GM12878 (cell line): ENCODE results near the gene REPS1. TPM values are rescaled to one million over a fixed set of nuclear protein-coding genes. Genes with fewer than 3 reads are reported as not detected.

Source experiments
- ATAC-seq: fragments of 200-7000 bp; cut with Tn5 transposase; 3 replicates; pipeline ENCODE4 v1.9.1; 2020; ENCODE audit warnings: mild to moderate bottlenecking, moderate library complexity
- BruUV-seq: library from RNA; stranded (reverse); fragments of 400-500 nt; replicated peaks from 2 replicates; lab custom pipeline; 2021; lab: Mats Ljungman, UMichigan
- CTCF ChIA-PET: fragments of 300-600 bp; sonication (Branson Sonifier 250); formaldehyde crosslinking; extraction: SDS; loops from one replicate; lab custom pipeline; 2021; ENCODE audit warnings: inconsistent platforms; lab: Yijun Ruan, JAX
- POLR2A ChIA-PET: fragments of 350-600 bp; formaldehyde crosslinking; extraction: SDS; loops from one replicate; lab custom pipeline; 2021; ENCODE audit warnings: inconsistent platforms; lab: Charles Lee
- RAD21 ChIA-PET: fragments of 300-600 bp; sonication (Branson Sonifier 250); formaldehyde crosslinking; loops from one replicate; lab custom pipeline; 2023; ENCODE audit warnings: antibody characterized with exemption; ENCODE audit not compliant: unreplicated experiment; lab: Charles Lee
- SMC1A ChIA-PET: fragments of 300-600 bp; sonication (Branson Sonifier 250); formaldehyde crosslinking; loops from one replicate; lab custom pipeline; 2023; ENCODE audit not compliant: unreplicated experiment, uncharacterized antibody; lab: Charles Lee
- DNase-seq: peaks from one replicate; pipeline ENCODE4 v3.0.0-alpha.2; 2011; ENCODE audit warnings: low read depth, low spot score
- FAIRE-seq: peaks from 3 replicates; lab custom pipeline; 2011; peaks lifted over from hg19 to GRCh38; lab: Jason Lieb, UNC
- H2AFZ ChIP-seq: 2 replicates; pipeline ENCODE4 v1.6.0; 2011; ENCODE audit warnings: low read depth, low read length, control low read depth; ENCODE audit not compliant: control insufficient read depth
- H3K27ac ChIP-seq: 2 replicates; pipeline ENCODE4 v1.5.1; 2011; ENCODE audit warnings: control low read depth; ENCODE audit not compliant: control insufficient read depth, insufficient read depth
- H3K27me3 ChIP-seq, 2 experiments: replicated peaks in 1 of 2; 2 replicates each; pipeline versions ENCODE4 v1.6.0 to v1.6.1; 2011; ENCODE audit warnings: low read length in 1 of 2; ENCODE audit not compliant: control insufficient read depth in 2 of 2, insufficient read depth in 2 of 2
- H3K36me3 ChIP-seq, 2 experiments: 2 replicates each; pipeline ENCODE4 v1.5.1; 2011; ENCODE audit warnings: low read length in 1 of 2; ENCODE audit not compliant: control insufficient read depth in 2 of 2, insufficient read depth in 2 of 2
- H3K4me1 ChIP-seq: 2 replicates; pipeline ENCODE4 v1.6.1; 2011; ENCODE audit warnings: mild to moderate bottlenecking, low read length, moderate library complexity, mixed read lengths; ENCODE audit not compliant: control insufficient read depth, insufficient read depth
- H3K4me2 ChIP-seq: 2 replicates; pipeline ENCODE4 v1.6.0; 2011; ENCODE audit warnings: control low read depth; ENCODE audit not compliant: control insufficient read depth, insufficient read depth
- H3K4me3 ChIP-seq: fragments of 200-600 bp; sonication (generic); 2 replicates; pipeline ENCODE4 v1.5.1; 2016
- H3K79me2 ChIP-seq: 2 replicates; pipeline ENCODE4 v1.6.0; 2011; ENCODE audit warnings: low read length; ENCODE audit not compliant: control insufficient read depth, insufficient read depth
- H3K9ac ChIP-seq: 2 replicates; pipeline ENCODE4 v1.8.0; 2011; ENCODE audit warnings: low read length, control low read depth, mixed read lengths; ENCODE audit not compliant: control insufficient read depth, insufficient read depth
- H3K9me3 ChIP-seq: replicated peaks from 3 replicates; pipeline ENCODE4 v1.5.1; 2011; ENCODE audit warnings: mild to moderate bottlenecking, low read length; ENCODE audit not compliant: control insufficient read depth, insufficient read depth
- H4K20me1 ChIP-seq: 2 replicates; pipeline ENCODE4 v1.6.0; 2011; ENCODE audit not compliant: control insufficient read depth, insufficient read depth
- EED ChIP-seq: sonication (generic); IDR thresholded peaks from 2 replicates; pipeline ENCODE4 v1.6.1; 2016; ENCODE audit warnings: antibody characterized with exemption, low read depth
- KAT2A ChIP-seq: conservative IDR thresholded peaks from 2 replicates; pipeline ENCODE4 v1.6.1; 2011; ENCODE audit warnings: low read depth, low read length; ENCODE audit not compliant: control insufficient read depth
- NFIC ChIP-seq: IDR thresholded peaks from 2 replicates; pipeline ENCODE4 v1.6.1; 2012; ENCODE audit warnings: low read depth, mild to moderate bottlenecking, inconsistent platforms, low read length, moderate library complexity
- NR2C1 ChIP-seq: fragments of 450-650 bp; IDR thresholded peaks from 2 replicates; pipeline ENCODE4 v1.6.1; 2017; ENCODE audit warnings: antibody characterized with exemption, mild to moderate bottlenecking, moderate library complexity
- POLR2AphosphoS5 ChIP-seq: IDR thresholded peaks from 2 replicates; pipeline ENCODE4 v1.6.1; 2011; ENCODE audit warnings: mild to moderate bottlenecking, low read length, inconsistent platforms
- RUNX3 ChIP-seq: IDR thresholded peaks from 2 replicates; pipeline ENCODE4 v1.6.1; 2012; ENCODE audit warnings: low read length, inconsistent platforms
- SIX5 ChIP-seq: IDR thresholded peaks from 2 replicates; pipeline ENCODE4 v1.6.1; 2011; ENCODE audit warnings: mild to moderate bottlenecking, low read depth, low read length, moderate library complexity; ENCODE audit not compliant: severe bottlenecking
- ZNF622 ChIP-seq: fragments of 450-650 bp; IDR thresholded peaks from 2 replicates; pipeline ENCODE4 v1.6.1; 2017; ENCODE audit warnings: mild to moderate bottlenecking, inconsistent platforms
- WGBS: methylation state at CpG from one replicate; pipeline ENCODE4 v1.1.6; 2016; ENCODE audit warnings: low lambda C conversion rate; ENCODE audit not compliant: insufficient replicate concordance, insufficient coverage; ENCODE audit errors: missing lambda C conversion rate; 5-methylcytosine and 5-hydroxymethylcytosine counted together
- in situ Hi-C: fragments of 300-500 bp; cut with MboI; formaldehyde crosslinking; loops from 9 replicates; pipeline ENCODE4 v1.14.3; 2018; ENCODE audit warnings: mixed read lengths
- intact Hi-C: fragments of 100-400 bp; cut with micrococcal nuclease; formaldehyde crosslinking; loops from one replicate; pipeline ENCODE4 v1.14.2; 2022; ENCODE audit not compliant: unreplicated experiment
- polyA plus RNA-seq, 11 experiments: library from polyadenylated mRNA; depleted of rRNA in 4 of 11; unstranded in 6 of 11; stranded (reverse) in 5 of 11; fragments of >200 nt; fragmentation: Nextera tagmentation in 4 of 11; fragmentation: Illumina TruSeq in 1 of 11; extraction: Ambion mirVana in 4 of 11; extraction: Trizol in 1 of 11; gene quantifications; 1 replicate in 1 of 11; 2 replicates in 10 of 11; pipeline versions ENCODE4 v1.2.1 to v1.2.3, GENCODE V29; 2011 to 2016; ENCODE audit warnings: inconsistent platforms in 2 of 11, missing spikeins in 2 of 11, low read depth in 1 of 11
- total RNA-seq, 4 experiments: library from RNA; depleted of rRNA in 3 of 4; stranded (reverse); fragments of >200 nt in 3 of 4; fragmentation: Illumina TruSeq in 1 of 4; extraction: Trizol in 1 of 4; gene quantifications; 2 replicates each; pipeline versions ENCODE4 v1.2.1 to v1.2.3, GENCODE V29; 2013 to 2021
- TF ChIP-seq, protein P1 (sequence below): fragments of 450-650 bp; IDR thresholded peaks from 2 replicates; pipeline ENCODE4 v1.6.1; 2016; ENCODE audit warnings: mild to moderate bottlenecking

The REPS1 gene
- total and polyA plus RNA-seq, 10 of the 15 experiments (the other 5 are each of a cell fraction or from before 2014, with no cell fraction given) = 13.7 to 59.3 (median 31.7) TPM

GRCh38 chr6:138999949-139000725 is 12.1 kb upstream of the REPS1 start:
- CTCF ChIA-PET = no interaction called here

More at GRCh38 chr6:138999949-139000725, 12.1 kb upstream of the REPS1 start:
- no peaks in the 10 kb centered on the region for H3K36me3 ChIP-seq
- BruUV-seq = no TSS peak
- no peaks in the 10 kb centered on the region for H3K27me3 ChIP-seq
- intact Hi-C loops = no loop called here
- 55% methylated on average over 4 of the region's 4 CpGs for WGBS
- H3K27ac ChIP-seq = no peak overlapping the region
- H3K4me2 ChIP-seq = no peak overlapping the region
- no peaks in the 10 kb centered on the region for H3K9me3 ChIP-seq
- ATAC-seq = no peak
- RAD21 ChIA-PET = interaction anchor here (1.4 kb wide), 1 partner anchor 108 kb away, joined by 3 read pairs; no protein-coding TSS in a partner anchor
- H2AFZ ChIP-seq = no peak overlapping the region
- DNase-seq = no peak
- SMC1A ChIA-PET = no interaction called here
- FAIRE-seq = no peak
- POLR2A ChIA-PET = no interaction called here
- no peak overlapping the region for H3K4me3 ChIP-seq
- H3K9ac ChIP-seq = no peak overlapping the region
- no peaks in the 10 kb centered on the region for H3K79me2 ChIP-seq
- TF ChIP-seq, protein P1, sequence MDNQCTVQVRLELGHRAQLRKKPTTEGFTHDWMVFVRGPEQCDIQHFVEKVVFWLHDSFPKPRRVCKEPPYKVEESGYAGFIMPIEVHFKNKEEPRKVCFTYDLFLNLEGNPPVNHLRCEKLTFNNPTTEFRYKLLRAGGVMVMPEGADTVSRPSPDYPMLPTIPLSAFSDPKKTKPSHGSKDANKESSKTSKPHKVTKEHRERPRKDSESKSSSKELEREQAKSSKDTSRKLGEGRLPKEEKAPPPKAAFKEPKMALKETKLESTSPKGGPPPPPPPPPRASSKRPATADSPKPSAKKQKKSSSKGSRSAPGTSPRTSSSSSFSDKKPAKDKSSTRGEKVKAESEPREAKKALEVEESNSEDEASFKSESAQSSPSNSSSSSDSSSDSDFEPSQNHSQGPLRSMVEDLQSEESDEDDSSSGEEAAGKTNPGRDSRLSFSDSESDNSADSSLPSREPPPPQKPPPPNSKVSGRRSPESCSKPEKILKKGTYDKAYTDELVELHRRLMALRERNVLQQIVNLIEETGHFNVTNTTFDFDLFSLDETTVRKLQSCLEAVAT = no peak
- no peak for TF ChIP-seq ZNF622
- TF ChIP-seq EED = no peak
- TF ChIP-seq RUNX3 = no peak
- no peak for TF ChIP-seq KAT2A
- TF ChIP-seq POLR2AphosphoS5 = no peak
- TF ChIP-seq NR2C1 = no peak
- no peak for TF ChIP-seq NFIC
- no peak for TF ChIP-seq SIX5
- TF ChIP-seq, all 136 proteins: peak for 0
- Histone ChIP-seq H4K20me1 (no peaks in the 10 kb centered on the region), H3K4me1 (no peaks in the 10 kb centered on the region)
- in situ Hi-C loops = no loop called here
